Neural progenitor cell (in vitro differentiated cells): Measurements from ENCODE around the gene GLIS1.

Source experiments
- CTCF ChIP-seq: fragments of 200-600 bp; sonication (generic); IDR thresholded peaks from 2 replicates; pipeline ENCODE4 v1.5.1; 2017; ENCODE audit warnings: antibody characterized with exemption, mild to moderate bottlenecking
- EZH2 ChIP-seq: fragments of 200-600 bp; sonication (generic); IDR thresholded peaks from 2 replicates; pipeline ENCODE4 v1.6.1; 2017; ENCODE audit warnings: antibody characterized with exemption, mild to moderate bottlenecking, moderate library complexity

- TF ChIP-seq CTCF: no peak
- no peak for TF ChIP-seq EZH2
Measured at GRCh38 chr1:53728702-53729455, 10.1 kb downstream of the GLIS1 start.
